Kidney (tissue), 22 donors: ENCODE results near the gene SGO1. TPM values are rescaled to one million over a fixed set of nuclear protein-coding genes. Genes with fewer than 3 reads are reported as not detected.

Experiments
- DNase-seq, 5 donors: peaks; one replicate each; pipeline ENCODE4 v3.0.0-alpha.2; 2013 to 2020
- FAIRE-seq: peaks from 2 replicates; lab custom pipeline; 2012; peaks lifted over from hg19 to GRCh38; lab: Jason Lieb, UNC
- H3K27ac ChIP-seq, 2 donors: one replicate each; pipeline ENCODE4 v1.7.0; 2013; ENCODE audit warnings: low read depth in 2 of 2, low read length in 2 of 2, inconsistent platforms in 1 of 2
- H3K27me3 ChIP-seq: one replicate; pipeline ENCODE4 v1.7.1; 2013; ENCODE audit warnings: low read length, inconsistent platforms; ENCODE audit not compliant: control insufficient read depth, insufficient read depth
- H3K36me3 ChIP-seq, 3 donors: one replicate each; pipeline versions ENCODE4 v1.7.0 to v1.7.1; 2013; ENCODE audit warnings: low read length in 3 of 3, control low read depth in 1 of 3, inconsistent platforms in 1 of 3; ENCODE audit not compliant: insufficient read depth in 3 of 3, control insufficient read depth in 2 of 3
- H3K4me1 ChIP-seq, 3 donors: one replicate each; pipeline versions ENCODE4 v1.7.0 to v1.7.1; 2013; ENCODE audit warnings: low read length in 3 of 3, inconsistent platforms in 1 of 3, low read depth in 1 of 3; ENCODE audit not compliant: control insufficient read depth in 2 of 3, insufficient read depth in 2 of 3
- H3K4me3 ChIP-seq, 3 donors: one replicate each; pipeline versions ENCODE4 v1.7.0 to v1.8.1; 2013; ENCODE audit warnings: low read length in 3 of 3, control low read depth in 1 of 3, inconsistent platforms in 1 of 3
- H3K9ac ChIP-seq, 3 donors: one replicate each; pipeline versions ENCODE4 v1.7.0 to v1.7.1; 2013; ENCODE audit warnings: low read length in 3 of 3, control low read depth in 1 of 3, inconsistent platforms in 1 of 3
- H3K9me3 ChIP-seq, 3 donors: one replicate each; pipeline versions ENCODE4 v1.7.0 to v1.7.1; 2013; ENCODE audit warnings: low read length in 3 of 3, control low read depth in 1 of 3, inconsistent platforms in 1 of 3; ENCODE audit not compliant: control insufficient read depth in 2 of 3, insufficient read depth in 1 of 3
- CTCF ChIP-seq: IDR thresholded peaks from 3 replicates; pipeline ENCODE4 v1.5.1; 2012; ENCODE audit warnings: mild to moderate bottlenecking, moderate library complexity, borderline replicate concordance; ENCODE audit not compliant: insufficient read depth; ENCODE audit errors: extremely low read depth
- intact Hi-C: fragments of 100-400 bp; cut with DNase I; formaldehyde crosslinking; loops from one replicate; pipeline ENCODE4 v1.11.1; 2022
- long read RNA-seq, 10 donors: library from polyadenylated mRNA in 1 of 10; unstranded in 1 of 10; transcript quantifications; one replicate each; pipeline ENCODE4 v2.0.0 and lab custom pipeline, GENCODE V29; 2021 to 2026
- polyA plus RNA-seq: library from polyadenylated mRNA; stranded (reverse); fragments of 350-450 nt; fragmentation: Illumina TruSeq; extraction: RNeasy Lipid Tissue Mini Kit (QIAGEN cat#74804); gene quantifications from one replicate; pipeline ENCODE4 v1.2.3, GENCODE V29; 2014; ENCODE audit warnings: low read depth, low replicate concordance; ENCODE audit not compliant: insufficient read depth
- total RNA-seq: library from RNA; stranded (reverse); fragmentation: NEBNext Ultra II Directional; extraction: Animal tissue kit (Norgen Biotek cat#: 25700); gene quantifications from one replicate; pipeline ENCODE4 v1.2.1, GENCODE V29; 2021
- donor health status: control.
- donor health status: control.
- donor health status: control.
- donor health status: control.
- donor health status: control.
- donor health status: DM: yes; HTN: yes; CAD: no.
- donor health status: Normal renal cell carcinoma (clear cell type).

SGO1 gene
- 0.72 TPM for total RNA-seq
- 0.37 TPM for polyA plus RNA-seq
- long read RNA-seq, donor 1 = 0 reads
- long read RNA-seq, donor 2 = 0 reads
- long read RNA-seq, donor 3, partial matches to known transcripts = 0 of 1 reads
- long read RNA-seq, donor 3, other reads (novel, unspliced or antisense) = 0 of 1 reads
- long read RNA-seq, donor 4, partial matches to known transcripts = 0 of 1 reads
- long read RNA-seq, donor 4, other reads (novel, unspliced or antisense) = 0 of 1 reads
- long read RNA-seq, donor 5 = 0 reads
- long read RNA-seq, donor 6, partial matches to known transcripts = 0 of 1 reads
- long read RNA-seq, donor 6, other reads (novel, unspliced or antisense) = 0 of 1 reads
- long read RNA-seq, donor 7 = 0 reads
- long read RNA-seq, donor 8 = 0 reads
- long read RNA-seq, donor 9, partial matches to known transcripts = 0 of 1 reads
- long read RNA-seq, donor 9, other reads (novel, unspliced or antisense) = 0 of 1 reads
- long read RNA-seq, donor 10, partial matches to known transcripts = 0 of 1 reads
- long read RNA-seq, donor 10, other reads (novel, unspliced or antisense) = 0 of 1 reads

GRCh38 chr3:20185679-20186599 lies at the start of gene SGO1:
Gene SGO1, minus strand, starts transcription at chr3:20186206. Its CDS starts 2,179 bp downstream, at chr3:20184027.
- Histone ChIP-seq H3K27me3 (no peaks in the 10 kb centered on the region), H3K4me1 (peaks cover 2 to 10% (median 4%) of the 10 kb centered on the region in 3 donors), H3K9me3 (no peaks in the 10 kb centered on the region), H3K9ac (peak within 1 kb of the TSS; percentile 87 to 98 (median 93)), H3K4me3 (peak within 1 kb of the TSS; percentile 70 to 99 (median 94)), H3K27ac (peak within 1 kb of the TSS; percentile 86 to 97), H3K36me3 (no peaks in the 10 kb centered on the region)
- intact Hi-C loops = no loop called here
- TF ChIP-seq CTCF = no peak
- peak; percentile 88 for FAIRE-seq
- DNase-seq = peak; percentile 99 to 100 (median 99)

DNA sequence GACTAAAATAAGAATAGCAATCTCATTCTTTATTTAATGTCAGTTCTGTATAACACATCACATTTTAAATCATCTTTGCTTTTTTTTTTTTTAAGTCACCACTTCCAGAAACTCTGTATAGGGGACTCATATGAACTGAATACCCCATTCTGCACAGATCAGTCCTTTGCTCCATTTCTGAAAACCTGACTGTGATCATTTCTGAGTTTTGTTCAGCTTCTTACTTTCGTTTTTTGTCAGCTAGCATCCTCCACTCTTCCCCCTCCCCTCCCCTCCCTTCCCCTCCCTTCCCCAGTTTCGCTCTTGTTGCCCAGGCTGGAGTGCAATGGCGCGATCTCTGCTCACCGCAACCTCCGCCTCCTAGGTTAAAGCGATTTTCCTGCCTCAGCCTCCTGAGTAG lies 49.8 kb upstream of the SGO1 start:
- no peak for TF ChIP-seq CTCF
- Histone ChIP-seq H3K36me3 (no peaks in the 10 kb centered on the region), H3K27ac (no peak overlapping the region), H3K4me1 (peaks cover 0 to 6% (median 0%) of the 10 kb centered on the region in 3 donors), H3K27me3 (no peaks in the 10 kb centered on the region), H3K9ac (no peak overlapping the region), H3K4me3 (no peak overlapping the region), H3K9me3 (no peaks in the 10 kb centered on the region)
- FAIRE-seq (no peak), DNase-seq (no peak)
- intact Hi-C loops = no loop called here

- TF ChIP-seq CTCF = no peak
- peak; percentile 33 for FAIRE-seq
These were observed 47.1 kb upstream of the SGO1 start for GRCh38 chr3:20232906-20233780.

More at GRCh38 chr3:20232906-20233780, 47.1 kb upstream of the SGO1 start:
- no peak overlapping the region for H3K9ac ChIP-seq
- H3K4me3 ChIP-seq = no peak overlapping the region
- no peaks in the 10 kb centered on the region for H3K36me3 ChIP-seq
- intact Hi-C loops = no loop called here
- no peaks in the 10 kb centered on the region for H3K9me3 ChIP-seq
- H3K4me1 ChIP-seq = peaks cover 0 to 6% (median 0%) of the 10 kb centered on the region in 3 donors
- H3K27ac ChIP-seq = no peak overlapping the region
- H3K27me3 ChIP-seq = no peaks in the 10 kb centered on the region
- peak in 2 of 5 donors; percentile 46 to 62 for DNase-seq
